ENCODE results near the gene GGCT.

DNA sequence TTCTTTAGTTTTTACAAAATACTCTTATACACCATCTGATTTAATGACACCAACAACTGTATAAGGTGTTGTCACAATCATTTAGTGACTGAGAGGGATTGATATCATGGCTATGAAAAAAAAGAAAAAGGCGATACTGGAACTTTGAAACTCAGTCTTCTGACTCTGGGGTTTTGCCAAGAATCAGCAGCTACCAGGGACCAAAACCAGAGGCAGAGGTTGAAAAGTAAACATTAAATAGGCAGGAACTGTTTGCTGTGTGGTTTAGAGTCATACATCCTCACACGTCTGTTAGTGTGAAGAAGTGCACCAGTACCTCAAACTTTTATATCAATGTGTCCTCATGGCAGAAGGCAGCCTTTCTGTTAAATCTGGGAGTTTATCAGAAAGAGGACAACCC is 19.9 kb upstream of the GGCT start:
- TF ChIP-seq, protein P1, sequence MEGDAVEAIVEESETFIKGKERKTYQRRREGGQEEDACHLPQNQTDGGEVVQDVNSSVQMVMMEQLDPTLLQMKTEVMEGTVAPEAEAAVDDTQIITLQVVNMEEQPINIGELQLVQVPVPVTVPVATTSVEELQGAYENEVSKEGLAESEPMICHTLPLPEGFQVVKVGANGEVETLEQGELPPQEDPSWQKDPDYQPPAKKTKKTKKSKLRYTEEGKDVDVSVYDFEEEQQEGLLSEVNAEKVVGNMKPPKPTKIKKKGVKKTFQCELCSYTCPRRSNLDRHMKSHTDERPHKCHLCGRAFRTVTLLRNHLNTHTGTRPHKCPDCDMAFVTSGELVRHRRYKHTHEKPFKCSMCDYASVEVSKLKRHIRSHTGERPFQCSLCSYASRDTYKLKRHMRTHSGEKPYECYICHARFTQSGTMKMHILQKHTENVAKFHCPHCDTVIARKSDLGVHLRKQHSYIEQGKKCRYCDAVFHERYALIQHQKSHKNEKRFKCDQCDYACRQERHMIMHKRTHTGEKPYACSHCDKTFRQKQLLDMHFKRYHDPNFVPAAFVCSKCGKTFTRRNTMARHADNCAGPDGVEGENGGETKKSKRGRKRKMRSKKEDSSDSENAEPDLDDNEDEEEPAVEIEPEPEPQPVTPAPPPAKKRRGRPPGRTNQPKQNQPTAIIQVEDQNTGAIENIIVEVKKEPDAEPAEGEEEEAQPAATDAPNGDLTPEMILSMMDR (optimal IDR thresholded peaks at IDR 0.05 in 1 of 3, IDR thresholded peaks at IDR 0.05 in 1 of 3, conservative IDR thresholded peaks at IDR 0.05 in 1 of 3; ENCODE audit: extremely low read depth in 1 of 3, insufficient read depth in 2 of 3, low read length in 3 of 3), result no peak
- no peak for TF ChIP-seq EZH2 (IDR thresholded peaks at IDR 0.05; ENCODE audit: low read length)
